Measurements from ENCODE around the gene MYO7B.

GRCh38 chr2:127598711-127599110, 63.2 kb downstream of the MYO7B start:
- TF ChIP-seq CTCF (conservative IDR thresholded peaks at IDR 0.05; ENCODE audit: low read depth, low read length) (no peak), EZH2 (IDR thresholded peaks at IDR 0.05; ENCODE audit: low read length, unreplicated experiment) (no peak), EZH2phosphoT487 (IDR thresholded peaks at IDR 0.05; ENCODE audit: borderline replicate concordance, low read length) (no peak)
